HCT116 (cell line): ENCODE measurements around the gene ANKRD29. TPM values are rescaled to one million over a fixed set of nuclear protein-coding genes. Genes with fewer than 3 reads are reported as not detected.

Experiments
- ATAC-seq: fragments of 200-7000 bp; cut with Tn5 transposase; 2 replicates; pipeline ENCODE4 v1.9.1; 2020; ENCODE audit warnings: mild to moderate bottlenecking, moderate library complexity
- BruUV-seq: library from RNA; stranded (reverse); fragments of 400-500 nt; replicated peaks from 2 replicates; lab custom pipeline; 2021; lab: Mats Ljungman, UMichigan
- CTCF ChIA-PET: fragments of 300-600 bp; sonication (Branson Sonifier 250); formaldehyde crosslinking; loops from one replicate; lab custom pipeline; 2021; ENCODE audit warnings: antibody characterized with exemption; lab: Charles Lee
- POLR2A ChIA-PET: fragments of 300-600, 350-600 bp; sonication (Branson Sonifier 250); formaldehyde crosslinking; loops from one replicate; lab custom pipeline; 2021; ENCODE audit warnings: antibody characterized with exemption; lab: Charles Lee
- RAD21 ChIA-PET, 2 experiments: fragments of 300-600 bp; sonication (Branson Sonifier 250); formaldehyde crosslinking; loops; one replicate each; lab custom pipeline; 2023; ENCODE audit warnings: low total read pairs in 2 of 2; ENCODE audit not compliant: uncharacterized antibody in 2 of 2, unreplicated experiment in 2 of 2, low non-redundant PET in 1 of 2; lab: Charles Lee
- DNase-seq: peaks from one replicate; pipeline ENCODE4 v3.0.0-alpha.2; 2010; ENCODE audit warnings: low read depth, low spot score
- H2AFZ ChIP-seq: fragments of 200-600 bp; shearing (Covaris generic), sonication (generic); 2 replicates; pipeline ENCODE4 v1.6.1; 2017; ENCODE audit warnings: low read depth, mixed run types, mixed read lengths, antibody characterized with exemption, low read length; ENCODE audit not compliant: poor library complexity, severe bottlenecking
- H3K27ac ChIP-seq: 2 replicates; pipeline ENCODE4 v1.5.1; 2012; ENCODE audit warnings: low read depth, low read length
- H3K27me3 ChIP-seq: fragments of 200-600 bp; sonication (generic); 2 replicates; pipeline ENCODE4 v1.6.1; 2016; ENCODE audit warnings: mixed run types, low read length, mixed read lengths; ENCODE audit not compliant: insufficient read depth
- H3K36me3 ChIP-seq, 2 experiments: fragments of 200-500 bp in 1 of 2; fragments of 200-600 bp in 1 of 2; sonication (Bioruptor generic) in 1 of 2; sonication (generic) in 1 of 2; 2 replicates each; pipeline versions ENCODE4 v1.5.1 to v1.6.1; 2014 to 2016; ENCODE audit warnings: low read length in 2 of 2, inconsistent platforms in 1 of 2, mixed read lengths in 1 of 2, mixed run types in 1 of 2; ENCODE audit not compliant: insufficient read depth in 2 of 2, control insufficient read depth in 1 of 2
- H3K4me1 ChIP-seq, 2 experiments: fragments of 200-600 bp in 1 of 2; sonication (generic) in 1 of 2; 2 replicates each; pipeline versions ENCODE4 v1.5.1 to v1.6.1; 2012 to 2017; ENCODE audit warnings: low read length in 2 of 2, inconsistent platforms in 1 of 2, mild to moderate bottlenecking in 1 of 2, mixed read lengths in 1 of 2, mixed run types in 1 of 2, moderate library complexity in 1 of 2; ENCODE audit not compliant: insufficient read depth in 2 of 2, control insufficient read depth in 1 of 2
- H3K4me2 ChIP-seq: fragments of 200-600 bp; sonication (generic); 2 replicates; pipeline ENCODE4 v1.6.1; 2017; ENCODE audit warnings: mixed run types, low read length, mixed read lengths
- H3K4me3 ChIP-seq, 2 experiments: fragments of 200-600 bp in 1 of 2; sonication (generic) in 1 of 2; replicated peaks in 1 of 2; 2 replicates each; pipeline ENCODE4 v1.5.1; 2011 to 2016; ENCODE audit warnings: low read length in 2 of 2, control low read depth in 1 of 2, low read depth in 1 of 2, mild to moderate bottlenecking in 1 of 2, mixed read lengths in 1 of 2, mixed run types in 1 of 2
- H3K79me2 ChIP-seq: fragments of 200-600 bp; sonication (generic); 2 replicates; pipeline ENCODE4 v1.6.1; 2017; ENCODE audit warnings: mild to moderate bottlenecking, mixed run types, low read length, moderate library complexity, mixed read lengths; ENCODE audit not compliant: insufficient read depth
- H3K9ac ChIP-seq: fragments of 200-600 bp; sonication (generic); 2 replicates; pipeline ENCODE4 v1.6.1; 2016; ENCODE audit warnings: low read length, mixed read lengths
- H3K9me2 ChIP-seq: fragments of 200-600 bp; sonication (generic), shearing (Covaris generic); 2 replicates; pipeline ENCODE4 v1.6.1; 2017; ENCODE audit warnings: mixed run types, mild to moderate bottlenecking, moderate library complexity; ENCODE audit not compliant: insufficient read depth
- H3K9me3 ChIP-seq, 2 experiments: fragments of 200-500 bp in 1 of 2; fragments of 200-600 bp in 1 of 2; sonication (Bioruptor generic) in 1 of 2; sonication (generic) in 1 of 2; 2 replicates each; pipeline ENCODE4 v1.6.1; 2014 to 2017; ENCODE audit warnings: low read length in 2 of 2, mixed read lengths in 2 of 2, inconsistent platforms in 1 of 2, low read depth in 1 of 2, mild to moderate bottlenecking in 1 of 2, mixed run types in 1 of 2, moderate library complexity in 1 of 2; ENCODE audit not compliant: control insufficient read depth in 1 of 2, insufficient read depth in 1 of 2
- H4K20me1 ChIP-seq: fragments of 200-600 bp; sonication (generic), shearing (Covaris generic); 2 replicates; pipeline ENCODE4 v1.6.1; 2017; ENCODE audit warnings: mixed run types, mild to moderate bottlenecking, moderate library complexity; ENCODE audit not compliant: insufficient read depth
- CTCF ChIP-seq, 3 experiments: fragments of 200-600 bp in 1 of 3; sonication (generic) in 1 of 3; IDR thresholded peaks in 2 of 3; conservative IDR thresholded peaks in 1 of 3; 2 replicates each; pipeline ENCODE4 v1.5.1; 2012 to 2017; ENCODE audit warnings: low read depth in 2 of 3, low read length in 2 of 3, antibody characterized with exemption in 1 of 3, borderline replicate concordance in 1 of 3, control low read depth in 1 of 3, mild to moderate bottlenecking in 1 of 3, mixed read lengths in 1 of 3, mixed run types in 1 of 3, moderate library complexity in 1 of 3; ENCODE audit not compliant: insufficient read depth in 1 of 3
- EZH2phosphoT487 ChIP-seq: fragments of 200-600 bp; IDR thresholded peaks from 2 replicates; pipeline ENCODE4 v1.6.1; 2018; ENCODE audit warnings: antibody characterized with exemption, borderline replicate concordance
- JUND ChIP-seq: IDR thresholded peaks from 2 replicates; pipeline ENCODE4 v1.6.1; 2012
- POLR2A ChIP-seq: IDR thresholded peaks from 2 replicates; pipeline ENCODE4 v1.7.0; 2011; ENCODE audit warnings: borderline replicate concordance; ENCODE audit not compliant: insufficient read depth, insufficient read length; ENCODE audit errors: extremely low read depth
- SP1 ChIP-seq: IDR thresholded peaks from 2 replicates; pipeline ENCODE4 v1.6.1; 2012; ENCODE audit warnings: low read depth
- ZBTB33 ChIP-seq: IDR thresholded peaks from 2 replicates; pipeline ENCODE4 v1.6.1; 2011; ENCODE audit warnings: mild to moderate bottlenecking, low read length, moderate library complexity; ENCODE audit not compliant: insufficient replicate concordance; ENCODE audit errors: extremely low read depth
- intact Hi-C: fragments of 100-400 bp; cut with micrococcal nuclease; formaldehyde crosslinking; loops from 2 replicates; pipeline ENCODE4 v1.10.0; 2022
- total RNA-seq: library from RNA; stranded (reverse); gene quantifications from one replicate; pipeline ENCODE4 v1.2.1, GENCODE V29; 2021; ENCODE audit not compliant: unreplicated experiment

Gene ANKRD29
- total RNA-seq, 1 experiment from 2014 or later: 8.8 TPM

- Histone ChIP-seq H3K4me2 (no peak overlapping the region), H4K20me1 (no peaks in the 10 kb centered on the region), H3K36me3 (no peaks in the 10 kb centered on the region), H2AFZ (no peak overlapping the region), H3K9me2 (no peaks in the 10 kb centered on the region), H3K27me3 (no peaks in the 10 kb centered on the region)
- ChIA-PET CTCF (interaction anchor here (0.9 to 2.9 kb wide), 2 partner anchors 18 to 63 kb away, joined by 3 to 13 read pairs; no protein-coding TSS in a partner anchor), RAD21 (no interaction called here)
- no TSS peak for BruUV-seq
- no peak for DNase-seq
- intact Hi-C loops: no loop called here
- TF ChIP-seq SP1 (no peak), JUND (no peak), ZBTB33 (no peak), POLR2A (no peak), CTCF (IDR thresholded peaks at IDR 0.05 in 2 of 3, conservative IDR thresholded peaks at IDR 0.05 in 1 of 3; ENCODE audit: borderline replicate concordance in 1 of 3, insufficient read depth in 1 of 3, low read depth in 2 of 3, low read length in 2 of 3) (peak in 2 of 3 experiments; percentile 29 to 31; a peak in 3 of 6 replicates), EZH2phosphoT487 (no peak)
- TF ChIP-seq, all 23 proteins: peak for 1
- Histone ChIP-seq H3K9me3 (no peaks in the 10 kb centered on the region; a peak in 1 of 4 replicates), H3K27ac (no peak overlapping the region), H3K4me3 (no peak overlapping the region), H3K79me2 (no peaks in the 10 kb centered on the region), H3K4me1 (peaks cover 20 to 24% of the 10 kb centered on the region in 2 experiments), H3K9ac (no peak overlapping the region)
- POLR2A ChIA-PET: no interaction called here
- peak; percentile 37; the same call in 1 of the 2 replicates for ATAC-seq
These were observed 22.7 kb downstream of the ANKRD29 start for GRCh38 chr18:23640052-23640451.
